HS-5 (cell line): ENCODE data around the gene FBXO36.
A peak's percentile ranks its signal among the peaks of the same experiment; 100 is the strongest.
"Not testable (repeated sequence)": the region's sequence is repeated elsewhere in the genome, so short reads cannot be mapped to it uniquely, and the experiment has no call there.

Source experiments
- DNase-seq: peaks from one replicate; pipeline ENCODE4 v3.0.0-alpha.2; 2012; ENCODE audit warnings: low read depth

FBXO36 gene

GRCh38 chr2:229910832-229911412 lies 11.4 kb upstream of the FBXO36 start:
- no peak for DNase-seq

DNA sequence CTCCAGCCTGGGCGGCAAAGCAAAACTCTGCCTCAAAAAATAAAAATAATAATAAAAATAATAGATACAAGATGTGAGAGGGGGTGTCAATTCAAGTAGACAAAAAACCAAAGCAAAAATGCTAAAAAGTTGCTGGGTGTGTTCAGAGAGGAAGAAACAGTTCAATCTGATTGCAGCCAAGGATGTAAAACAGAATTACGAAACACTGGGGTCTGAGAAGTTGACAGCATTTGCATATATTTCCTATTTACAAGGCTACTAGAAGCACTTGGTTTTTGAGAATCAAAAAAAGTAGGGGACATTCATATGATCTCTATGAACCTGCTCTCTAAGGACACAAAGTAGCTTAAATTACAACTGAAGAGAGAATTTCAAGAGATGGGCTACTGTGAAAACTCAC lies 8.1 kb upstream of the FBXO36 start:
- no peak for DNase-seq

GRCh38 chr2:229917793-229918192 lies 4.5 kb upstream of the FBXO36 start:
- no peak for DNase-seq

GRCh38 chr2:229920011-229920641 lies 2.2 kb upstream of the FBXO36 start:
- no peak for DNase-seq

GRCh38 chr2:229921101-229921891 lies 1.0 kb upstream of the FBXO36 start:
- DNase-seq: peak; percentile 49

DNA sequence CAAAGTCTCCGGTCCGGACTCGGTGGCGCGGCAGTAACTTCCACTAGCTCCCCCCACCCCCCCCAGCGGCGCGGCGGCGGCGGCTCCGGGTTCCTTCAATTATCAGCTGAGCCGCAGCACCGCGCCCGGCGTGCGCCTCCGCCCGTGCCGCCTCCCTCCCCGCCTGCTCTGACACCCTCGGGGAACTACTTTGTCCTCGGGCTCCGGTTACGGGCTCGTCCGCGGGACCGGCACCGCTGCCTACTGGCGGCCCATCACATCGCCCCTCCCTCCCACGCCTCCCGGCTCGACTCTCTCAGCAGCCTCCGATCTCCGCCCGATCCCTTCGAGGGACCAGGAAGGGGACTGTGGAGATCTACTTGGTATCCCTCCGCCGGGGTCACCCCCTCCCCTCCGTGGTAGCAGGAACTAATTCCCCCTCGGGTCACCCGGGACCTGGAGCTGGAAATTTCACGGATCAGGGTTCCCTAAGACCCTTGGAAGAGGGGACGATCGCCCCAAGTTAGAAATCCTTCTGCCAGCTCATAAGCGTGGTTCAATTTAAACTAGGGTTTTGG lies 333 bp upstream of the FBXO36 start, which contains the start of gene TRIP12:
Gene TRIP12, minus strand, starts transcription at position 118 of the 557 bp plus-strand sequence. CDS start 41,930 bp downstream, outside the sequence.
- DNase-seq: peak; percentile 97

DNA sequence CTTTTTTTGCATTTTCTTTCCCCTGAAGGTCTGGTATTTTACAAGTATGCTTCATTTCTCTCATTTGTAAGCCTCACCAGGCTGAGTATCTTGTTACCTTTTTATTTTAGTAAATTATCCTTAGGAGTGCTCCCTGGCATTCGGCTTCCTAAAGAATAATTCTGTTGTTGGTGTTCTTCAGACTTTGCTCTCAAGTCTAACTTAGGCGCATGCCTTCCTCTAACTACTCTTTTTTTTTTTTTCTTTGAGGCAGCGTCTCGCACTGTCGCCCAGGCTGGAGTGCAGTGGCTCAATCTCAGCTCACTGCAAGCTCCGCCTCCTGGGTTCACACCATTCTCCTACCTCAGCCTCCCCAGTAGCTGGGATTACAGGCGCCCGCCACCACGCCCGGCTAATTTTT lies 2.2 kb downstream of the FBXO36 start:
- not testable (repeated sequence) for DNase-seq

GRCh38 chr2:229925201-229925600 lies 2.9 kb downstream of the FBXO36 start:
- no peak for DNase-seq

GRCh38 chr2:229927817-229928321 lies 5.6 kb downstream of the FBXO36 start:
- peak; percentile 61 for DNase-seq

DNA sequence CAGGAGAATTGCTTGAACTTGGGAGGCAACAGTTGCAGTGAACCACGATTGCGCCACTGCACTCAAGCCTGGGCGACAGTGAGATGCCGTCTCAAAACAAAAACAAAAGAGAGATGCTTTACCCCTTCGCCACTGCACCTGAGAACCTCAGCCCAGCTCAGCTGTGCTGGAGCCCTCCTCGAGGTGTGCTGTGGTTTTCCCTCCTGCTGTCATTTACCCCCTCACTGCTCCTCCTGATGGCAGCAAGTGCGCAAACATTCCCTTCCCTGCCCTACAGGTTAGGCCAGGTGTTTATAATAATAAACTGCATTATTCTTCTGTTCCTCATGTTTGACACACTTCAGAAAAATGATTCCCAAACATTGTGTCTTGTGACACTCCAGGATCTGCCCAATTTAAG lies 8.4 kb downstream of the FBXO36 start:
- DNase-seq: no peak

DNA sequence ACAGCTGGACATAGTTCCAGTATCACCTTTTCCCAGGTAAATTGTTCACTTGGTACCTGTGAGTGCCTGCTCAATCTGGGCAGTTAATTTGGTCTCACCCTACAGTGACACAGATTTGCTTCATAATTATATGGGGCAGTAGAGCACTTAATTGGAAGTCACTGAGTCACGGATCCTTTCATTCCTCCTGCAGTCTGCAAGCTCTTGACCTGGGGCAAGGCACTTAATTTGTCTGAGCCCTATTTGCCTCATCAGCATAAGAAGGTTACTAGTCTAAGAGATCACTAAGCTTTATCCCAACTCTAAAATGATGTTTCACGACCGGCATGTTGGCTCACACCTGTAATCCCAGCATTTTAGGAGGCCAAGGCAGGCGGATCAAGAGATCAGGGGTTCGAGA lies 8.9 kb downstream of the FBXO36 start:
- no peak for DNase-seq

- DNase-seq: no peak
Observed at GRCh38 chr2:229937537-229937936, 15.2 kb downstream of the FBXO36 start.

DNA sequence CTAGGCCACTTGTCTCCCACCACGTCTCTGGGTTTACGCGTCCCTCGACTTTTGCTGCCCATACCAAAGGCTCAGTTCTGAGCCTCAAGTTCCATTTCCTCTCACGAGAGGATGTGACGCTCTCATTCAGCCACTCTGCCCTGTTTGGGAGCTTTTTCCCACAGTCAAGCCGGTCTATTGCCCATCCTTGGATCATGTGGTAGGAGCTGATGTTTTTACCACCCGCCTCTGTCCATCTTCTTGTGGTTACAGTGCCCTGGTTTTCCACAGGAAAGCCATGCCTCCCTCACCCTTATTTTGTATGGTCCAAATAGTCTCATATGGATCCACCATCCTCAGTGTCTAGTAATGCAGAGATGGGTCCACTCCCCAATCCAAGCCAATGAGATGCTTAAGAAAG lies 20.4 kb downstream of the FBXO36 start:
- no peak for DNase-seq

GRCh38 chr2:229943171-229943570 lies 20.9 kb downstream of the FBXO36 start:
- no peak for DNase-seq

DNA sequence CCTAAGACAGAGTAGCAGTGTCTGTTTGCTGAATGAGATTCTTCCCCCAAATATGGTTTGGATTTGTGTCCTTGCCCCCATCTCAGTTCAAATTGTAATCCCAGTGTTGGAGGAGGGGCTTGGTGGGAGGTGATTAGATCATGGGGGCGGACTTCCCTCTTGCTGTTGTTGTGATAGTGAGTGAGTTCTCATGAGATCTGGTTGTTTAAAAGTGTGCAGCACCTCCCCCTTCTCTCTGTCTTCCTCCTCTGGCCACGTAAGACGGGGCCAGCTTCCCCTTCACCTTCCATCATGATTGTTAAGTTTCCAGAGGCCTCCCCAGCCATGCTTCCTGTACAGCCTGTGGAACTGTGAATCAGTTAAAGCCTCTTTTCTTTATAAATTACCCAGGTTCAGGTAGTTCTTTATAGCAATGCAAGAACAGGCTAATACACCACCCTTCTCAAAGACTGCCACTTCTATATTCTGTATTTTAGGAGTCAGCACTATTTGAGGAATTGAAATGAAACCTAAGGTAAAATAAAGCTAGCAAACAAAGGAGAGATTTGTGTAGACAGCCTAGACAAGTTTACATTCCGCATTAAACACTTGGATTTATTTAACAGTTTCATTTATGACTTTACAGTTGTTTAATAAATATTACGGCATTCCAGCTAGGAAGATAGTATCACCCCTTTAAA lies 21.6 kb downstream of the FBXO36 start:
- no peak for DNase-seq

GRCh38 chr2:229945975-229946374 lies 23.7 kb downstream of the FBXO36 start:
- DNase-seq: no peak

GRCh38 chr2:229947544-229947943 lies 25.2 kb downstream of the FBXO36 start:
- DNase-seq: no peak

GRCh38 chr2:229952256-229952835 lies 30.0 kb downstream of the FBXO36 start:
- no peak for DNase-seq

DNA sequence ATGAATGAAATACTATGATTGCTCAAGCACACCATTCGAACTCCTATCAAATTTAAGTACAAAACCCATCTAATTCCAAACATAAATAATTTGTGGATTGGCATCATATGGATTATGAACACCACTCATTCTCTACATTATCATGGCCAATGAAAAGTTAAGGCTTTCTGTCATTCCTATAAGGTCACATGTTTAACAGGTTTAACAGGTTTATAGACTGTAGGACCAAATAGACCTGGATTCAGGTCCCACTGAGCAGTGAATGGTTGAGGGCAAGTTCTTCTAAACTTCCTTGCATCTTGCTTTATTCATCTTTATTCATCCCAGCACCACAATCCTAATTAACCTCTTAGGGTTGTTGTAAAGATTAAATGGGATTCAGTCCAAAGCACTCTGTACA lies 33.4 kb downstream of the FBXO36 start:
- no peak for DNase-seq

DNA sequence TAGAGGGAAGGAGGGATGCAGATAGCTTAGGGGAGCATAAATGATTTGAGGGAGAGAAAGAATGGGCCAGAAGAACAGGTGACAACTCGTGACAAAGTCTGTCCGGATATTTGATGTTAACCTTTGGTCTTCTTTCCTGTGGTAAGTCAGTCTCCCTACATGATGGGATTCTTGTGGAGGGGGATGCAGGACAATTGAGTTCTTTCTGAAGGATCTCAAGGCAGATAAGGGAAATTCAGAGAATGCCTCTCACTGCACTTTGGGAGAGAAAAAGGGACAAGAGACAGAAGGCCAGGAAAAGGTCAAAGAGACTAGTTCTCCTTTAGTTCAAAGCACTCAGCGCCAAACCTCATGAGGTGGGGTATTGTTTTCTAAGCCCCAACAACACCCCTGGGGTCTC lies 34.2 kb downstream of the FBXO36 start:
- DNase-seq: no peak

DNA sequence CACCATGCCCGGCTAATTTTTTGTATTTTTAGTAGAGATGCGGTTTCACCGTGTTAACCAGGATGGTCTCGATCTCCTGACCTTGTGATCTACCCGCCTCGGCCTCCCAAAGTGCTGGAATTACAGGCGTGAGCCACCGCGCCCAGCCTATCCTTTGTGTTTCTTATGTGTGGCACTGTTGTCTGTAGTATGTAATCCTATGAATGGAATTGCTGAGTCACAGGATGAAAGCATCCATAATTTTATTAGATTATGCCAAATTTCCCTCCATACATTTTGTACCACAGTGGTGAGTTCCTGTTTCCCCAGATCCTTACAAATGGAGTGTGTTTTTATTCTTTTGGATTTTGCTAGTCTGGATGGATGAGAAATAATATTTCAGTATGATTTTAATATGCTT lies 41.3 kb downstream of the FBXO36 start:
- not testable (repeated sequence) for DNase-seq

DNA sequence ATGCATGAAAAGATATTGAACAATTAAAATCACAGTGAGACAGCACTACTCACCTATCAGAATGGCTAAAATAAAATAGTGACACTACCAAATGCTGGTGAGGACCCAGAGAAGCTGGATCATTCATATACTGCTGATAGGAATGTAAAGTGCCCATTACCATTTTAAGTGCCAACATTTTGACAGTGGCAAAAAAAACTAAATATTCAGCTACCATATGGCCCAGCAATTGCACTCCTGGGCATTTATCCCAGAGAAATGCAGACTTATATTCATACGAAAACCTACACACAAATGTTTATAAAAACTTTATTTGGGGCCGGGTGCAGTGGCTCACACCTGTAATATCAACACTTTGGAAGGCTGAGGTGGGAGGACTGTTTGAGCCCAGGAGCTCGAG lies 47.6 kb downstream of the FBXO36 start:
- no peak for DNase-seq
